Erythroblast (primary cell): ENCODE data around the gene COL2A1.

Experiments used
- GATA1 ChIP-seq: IDR thresholded peaks from 2 replicates; pipeline ENCODE4 v1.6.1; 2011; ENCODE audit warnings: low read depth, mild to moderate bottlenecking, control low read depth, low read length, moderate library complexity
- POLR2A ChIP-seq: IDR thresholded peaks from 2 replicates; pipeline ENCODE4 v1.6.1; 2011; ENCODE audit warnings: mild to moderate bottlenecking, low read length

DNA sequence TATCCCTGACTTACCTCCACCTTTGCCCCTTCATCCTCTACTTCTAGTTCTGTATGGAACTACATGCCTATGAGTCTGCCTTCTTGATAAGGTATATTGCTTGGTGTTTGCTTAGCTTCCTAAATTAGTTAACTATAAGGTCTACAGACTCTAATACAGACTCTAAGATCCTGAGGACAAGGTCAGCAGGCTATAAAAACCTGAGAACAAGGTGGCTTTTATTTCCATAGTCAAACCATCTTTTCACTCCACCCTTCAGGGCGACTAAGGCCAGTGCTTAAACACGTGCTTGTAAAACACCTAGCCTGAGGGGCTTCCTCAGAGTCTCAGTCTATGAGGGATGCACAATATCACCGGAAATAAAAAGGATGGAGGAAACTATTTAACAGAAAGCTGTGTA, 36.1 kb upstream of the COL2A1 start:
- TF ChIP-seq POLR2A: no peak
- TF ChIP-seq GATA1: no peak
